PC-3 (cell line): ENCODE measurements around the gene ITM2C.

Source experiments
- CTCF ChIP-seq: fragments of 300-600 bp; sonication (generic); conservative IDR thresholded peaks from 2 replicates; pipeline ENCODE4 v1.5.1; 2017; ENCODE audit warnings: antibody characterized with exemption, low read depth, mild to moderate bottlenecking, low read length
- EZH2 ChIP-seq: fragments of 300-600 bp; sonication (generic); IDR thresholded peaks from one replicate; pipeline ENCODE4 v1.6.1; 2017; ENCODE audit warnings: antibody characterized with exemption, mild to moderate bottlenecking, low read length; ENCODE audit not compliant: unreplicated experiment

GRCh38 chr2:230877116-230877758, 12.5 kb downstream of the ITM2C start:
- TF ChIP-seq CTCF (no peak), EZH2 (no peak)
